HG03280 (cell line): ENCODE results near the gene VAV2.

Experiments used
- ATAC-seq: cut with Tn5 transposase; IDR thresholded peaks from one replicate; pipeline ENCODE4 v1.9.1; 2021; ENCODE audit warnings: mild to moderate bottlenecking, moderate library complexity; ENCODE audit not compliant: unreplicated experiment

VAV2 gene

GRCh38 chr9:133735415-133735775 lies 256.7 kb downstream of the VAV2 start:
- no peak for ATAC-seq

DNA sequence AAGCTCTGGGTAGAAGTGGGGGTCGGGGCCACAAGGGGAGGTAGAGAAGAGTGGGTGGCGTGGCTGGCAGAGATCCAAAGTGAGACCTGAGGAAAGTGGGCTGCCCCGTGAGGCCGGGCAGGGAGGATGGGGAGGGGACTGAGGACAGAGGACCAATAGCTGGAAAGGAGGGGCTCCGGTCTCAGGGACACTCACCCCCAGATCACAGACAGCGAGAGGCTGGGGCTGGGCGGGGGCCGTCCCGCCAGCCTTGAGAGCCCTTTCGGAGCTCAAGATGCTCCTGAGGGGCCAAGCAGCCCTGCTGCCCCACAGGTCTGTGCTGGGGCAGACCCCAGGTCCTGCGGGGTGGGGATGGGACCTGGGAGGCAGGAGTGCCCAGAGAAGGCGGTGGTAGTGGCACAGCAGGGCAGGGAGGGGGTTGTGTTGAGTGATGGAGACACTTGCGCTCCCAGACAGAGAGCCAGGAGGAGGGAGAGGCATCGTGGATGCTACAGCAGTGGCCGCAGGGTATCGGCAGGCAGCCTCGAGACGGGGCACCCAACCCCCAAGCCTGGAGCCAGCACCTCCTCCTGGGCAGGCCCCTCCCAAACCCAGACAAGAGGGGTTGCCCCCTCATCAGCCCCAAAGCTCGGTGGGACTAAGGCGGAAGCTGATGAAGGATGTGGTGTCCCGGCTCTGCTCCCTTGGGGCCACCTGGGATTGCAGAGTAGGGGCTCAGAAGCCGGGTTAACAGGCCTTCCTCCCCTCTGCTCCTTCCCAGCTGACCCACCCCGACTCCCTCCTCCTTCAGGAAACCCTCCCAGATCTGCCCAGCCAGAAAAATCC lies 257.3 kb downstream of the VAV2 start:
- ATAC-seq: no peak

GRCh38 chr9:133733796-133734533 lies 258.2 kb downstream of the VAV2 start:
- no peak for ATAC-seq

DNA sequence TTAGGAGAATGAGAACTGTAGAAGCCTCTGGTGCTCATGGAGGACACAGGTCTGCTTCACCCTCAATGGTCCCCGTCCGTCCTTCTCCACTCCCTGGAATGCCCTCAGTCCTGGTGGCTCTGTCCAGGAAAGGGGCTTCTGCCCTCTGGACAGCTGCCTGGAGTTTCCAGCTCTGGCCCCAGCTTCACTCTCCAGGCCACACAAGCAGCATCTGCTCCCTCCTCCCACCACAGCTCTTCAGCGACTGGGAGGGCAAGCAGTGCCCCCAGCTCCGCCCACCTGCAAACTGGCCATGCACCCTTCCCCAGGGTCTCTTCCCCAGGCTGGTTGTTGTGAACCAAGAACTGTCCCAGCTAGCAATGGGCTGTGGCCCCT lies 258.7 kb downstream of the VAV2 start:
- ATAC-seq: no peak

GRCh38 chr9:133732639-133733408 lies 259.3 kb downstream of the VAV2 start:
- ATAC-seq: no peak

- ATAC-seq: no peak
Measured at GRCh38 chr9:133731876-133732638, 260.1 kb downstream of the VAV2 start.

DNA sequence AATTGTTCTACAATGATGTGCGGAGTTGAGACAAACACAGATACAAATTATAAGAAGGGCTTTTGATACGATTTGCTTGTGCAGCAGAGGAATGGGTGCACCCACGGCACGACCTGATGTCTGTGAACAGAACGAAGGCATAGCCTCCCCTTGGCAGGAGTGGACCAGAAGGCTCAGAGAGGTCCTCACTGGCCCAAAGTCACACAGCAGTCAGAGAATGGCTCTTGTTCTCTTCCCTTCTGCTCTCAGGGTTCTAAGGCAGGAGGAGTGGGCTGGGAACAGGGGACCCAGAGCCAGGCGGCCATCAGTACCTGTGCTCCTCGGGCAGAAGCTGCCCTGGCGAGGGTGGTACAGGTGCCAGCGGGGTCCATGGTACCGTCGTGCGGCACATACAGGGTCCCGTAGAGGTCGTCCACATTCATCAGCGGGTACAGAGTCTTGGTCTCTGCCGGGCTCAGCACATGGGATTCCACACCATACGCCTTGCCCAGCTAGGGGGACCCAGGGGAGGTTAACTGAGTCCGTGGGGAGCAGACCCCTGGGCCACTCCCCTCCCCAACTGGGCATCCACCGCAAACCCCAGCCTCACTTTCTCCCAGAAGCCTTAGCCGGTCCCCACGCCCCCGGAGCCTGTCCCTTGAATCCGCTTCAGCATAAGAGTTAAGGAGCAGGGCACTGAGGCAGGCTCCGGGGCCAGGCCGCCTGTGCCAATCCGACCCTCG lies 261.0 kb downstream of the VAV2 start:
- no peak for ATAC-seq

- no peak for ATAC-seq
Measured at GRCh38 chr9:133729617-133730281, 262.4 kb downstream of the VAV2 start.

- no peak for ATAC-seq
Measured at GRCh38 chr9:133728856-133729616, 263.1 kb downstream of the VAV2 start.

DNA sequence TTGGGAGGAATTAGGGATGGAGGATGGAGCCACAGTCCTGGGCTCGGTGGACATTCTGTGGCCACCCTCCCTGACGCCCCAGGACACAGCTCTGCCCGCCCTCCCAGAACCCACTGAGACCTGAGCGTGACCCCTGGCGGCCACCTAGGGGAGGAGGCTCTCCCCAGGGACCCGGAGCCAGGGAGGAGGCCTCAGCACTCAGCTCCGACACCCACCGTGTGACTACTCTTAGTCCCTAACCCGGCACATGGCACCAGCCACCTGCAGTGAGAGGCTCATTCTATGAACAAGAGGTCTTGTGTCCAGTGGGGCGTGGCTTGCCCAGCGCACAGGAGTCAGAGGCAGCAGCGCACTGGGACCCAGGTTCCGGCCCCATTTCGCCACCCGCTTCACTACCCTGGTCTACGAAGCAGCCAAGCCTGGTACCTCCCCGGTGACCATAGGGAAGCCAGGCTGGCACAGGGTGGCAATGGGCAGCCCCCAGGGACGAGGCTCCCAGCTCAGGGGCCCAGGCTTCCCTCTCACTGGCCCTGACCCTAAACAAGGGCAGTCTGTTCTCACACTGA lies 264.2 kb downstream of the VAV2 start:
- ATAC-seq: no peak

DNA sequence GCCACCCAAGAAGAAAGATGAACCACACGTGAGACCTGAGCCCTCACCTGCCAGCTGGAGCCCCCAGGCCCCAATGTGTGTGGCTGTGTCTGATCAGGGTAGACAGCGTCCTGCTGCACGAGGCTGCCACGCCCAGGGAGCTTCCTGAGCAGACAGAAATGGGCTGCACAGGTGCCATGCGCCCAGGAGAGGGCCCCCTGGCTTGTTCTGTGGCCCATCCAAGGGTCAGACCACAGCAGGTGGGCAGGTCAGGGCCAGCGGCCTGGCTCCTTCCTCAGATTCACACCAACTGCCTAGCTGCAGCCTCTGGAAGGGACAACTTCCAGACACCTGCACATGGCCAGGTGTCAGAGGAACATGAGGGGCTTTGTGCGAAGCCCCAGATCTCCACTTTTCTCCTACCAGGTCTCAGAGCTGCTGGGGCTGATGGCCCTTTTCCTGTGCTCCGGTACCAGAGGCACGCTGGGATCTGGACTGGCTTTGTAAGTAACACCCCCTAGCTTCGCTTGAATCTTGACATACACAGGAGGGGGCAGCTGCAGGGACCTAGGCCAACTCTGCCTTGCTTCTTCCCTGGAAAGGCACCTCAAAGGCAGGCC lies 264.7 kb downstream of the VAV2 start:
- ATAC-seq: no peak

DNA sequence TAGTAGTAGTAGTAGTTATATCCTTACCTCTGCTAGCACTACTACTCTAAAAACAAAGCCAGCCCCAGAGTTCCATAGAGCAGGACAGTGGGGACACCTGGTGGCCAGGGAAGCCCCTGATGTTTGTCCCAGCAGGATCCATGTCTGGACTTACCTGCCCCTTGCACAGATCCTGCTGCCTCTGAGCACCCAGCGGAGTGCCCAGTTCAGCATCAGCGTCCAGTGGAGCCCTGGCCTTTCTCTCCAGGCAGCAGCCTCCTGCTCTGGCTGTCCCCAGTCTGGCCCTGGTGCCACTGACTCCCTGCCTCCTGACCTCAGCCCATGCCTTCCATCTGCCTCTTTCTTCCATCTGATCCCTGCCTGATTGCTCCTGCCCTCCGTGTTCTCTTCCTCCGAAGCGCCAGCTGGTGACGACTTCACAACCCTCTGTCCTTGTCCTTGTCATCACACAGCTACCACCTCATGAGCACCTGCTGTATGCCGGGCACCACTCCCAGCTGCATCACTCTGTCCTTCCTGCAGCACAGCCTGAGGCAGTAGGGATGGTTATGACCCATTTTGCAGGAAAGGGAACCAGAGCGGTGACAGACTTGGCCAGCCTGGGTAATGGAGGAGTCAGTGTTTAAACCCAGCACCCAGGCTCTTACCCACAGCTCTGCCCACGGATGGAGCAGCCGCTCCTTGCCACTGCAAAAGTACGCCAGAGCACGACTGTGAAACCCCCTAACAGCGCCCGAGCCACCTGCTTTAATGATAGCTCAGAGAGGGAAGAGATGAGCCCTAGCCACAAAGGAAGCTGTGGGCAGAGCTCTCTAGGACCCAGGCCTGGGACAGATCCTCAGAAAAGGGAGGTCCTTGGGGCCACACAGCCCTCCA lies 265.5 kb downstream of the VAV2 start:
- ATAC-seq: no peak

DNA sequence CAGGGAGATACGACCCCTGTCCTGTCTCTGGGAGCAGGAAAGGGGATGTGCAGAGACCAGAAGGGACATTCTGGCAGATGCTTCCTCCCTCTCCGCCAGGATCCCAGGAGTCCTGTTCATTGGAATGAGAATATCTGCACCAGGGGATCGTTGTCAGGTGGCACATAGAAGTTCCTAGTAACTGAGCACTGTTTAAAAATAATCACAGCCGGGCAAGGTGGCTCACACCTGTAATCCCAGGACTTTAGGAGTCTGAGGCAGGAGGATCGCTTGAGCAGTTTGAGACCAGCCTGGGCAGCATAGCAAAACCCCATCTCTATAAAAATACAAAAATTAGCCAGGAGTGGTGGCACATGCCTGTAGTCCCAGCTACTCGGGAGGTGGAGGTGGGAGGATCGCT lies 266.2 kb downstream of the VAV2 start:
- no peak for ATAC-seq

DNA sequence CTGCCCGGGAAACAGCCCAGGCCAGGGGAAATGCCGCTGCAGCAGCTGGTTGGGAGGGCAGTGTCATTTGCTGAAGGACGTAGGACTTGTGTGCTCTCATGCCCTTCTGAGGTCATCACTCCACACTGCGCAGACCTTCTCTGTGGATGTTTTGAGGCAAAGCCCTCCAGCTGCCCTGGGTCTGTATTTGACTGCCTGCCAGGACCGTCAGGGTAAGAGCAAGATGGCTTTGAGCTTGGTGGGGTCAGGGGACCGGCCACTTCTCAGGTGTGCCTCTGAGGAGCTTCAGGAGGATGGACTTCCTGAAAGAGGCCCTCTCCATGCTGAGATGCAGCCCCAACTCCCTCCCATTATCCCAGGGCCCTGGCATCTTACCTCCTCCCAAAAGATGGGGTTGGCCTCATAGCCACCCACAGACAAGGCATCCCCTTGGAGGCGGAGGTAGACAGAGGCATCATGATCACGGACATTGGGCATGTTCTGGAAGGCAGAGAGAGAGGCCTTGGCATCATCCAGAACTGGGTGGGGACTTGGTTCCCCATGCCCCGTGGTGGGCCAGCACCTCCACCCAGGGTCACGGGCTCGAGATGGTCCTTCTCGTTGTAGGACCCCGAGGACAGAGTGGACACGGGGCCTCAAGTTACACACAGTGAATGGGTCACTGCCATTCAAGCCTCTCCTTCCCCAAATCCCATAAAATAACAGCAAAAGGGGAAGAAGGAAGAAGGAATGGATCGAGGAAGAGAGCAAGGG lies 273.4 kb downstream of the VAV2 start:
- no peak for ATAC-seq

- ATAC-seq: no peak
Measured at GRCh38 chr9:133717113-133718031, 274.8 kb downstream of the VAV2 start.
